ENCODE results near the gene P2RX1.

P2RX1 gene

GRCh38 chr17:3962217-3962964 lies 46.1 kb upstream of the P2RX1 start:
- TF ChIP-seq CTCF (IDR thresholded peaks at IDR 0.05; ENCODE audit: low read depth, low read length) = no peak
- H3K27ac ChIP-seq = no peak overlapping the region
- H3K4me3 ChIP-seq (ENCODE audit: low read depth, low read length) = no peak overlapping the region
- H3K27me3 ChIP-seq (ENCODE audit: insufficient read depth, low read depth, severe bottlenecking) = no peaks in the 10 kb centered on the region
- H3K9me3 ChIP-seq (ENCODE audit: severe bottlenecking) = no peaks in the 10 kb centered on the region
- DNase-seq = no peak
- no peaks in the 10 kb centered on the region for H3K36me3 ChIP-seq

DNA sequence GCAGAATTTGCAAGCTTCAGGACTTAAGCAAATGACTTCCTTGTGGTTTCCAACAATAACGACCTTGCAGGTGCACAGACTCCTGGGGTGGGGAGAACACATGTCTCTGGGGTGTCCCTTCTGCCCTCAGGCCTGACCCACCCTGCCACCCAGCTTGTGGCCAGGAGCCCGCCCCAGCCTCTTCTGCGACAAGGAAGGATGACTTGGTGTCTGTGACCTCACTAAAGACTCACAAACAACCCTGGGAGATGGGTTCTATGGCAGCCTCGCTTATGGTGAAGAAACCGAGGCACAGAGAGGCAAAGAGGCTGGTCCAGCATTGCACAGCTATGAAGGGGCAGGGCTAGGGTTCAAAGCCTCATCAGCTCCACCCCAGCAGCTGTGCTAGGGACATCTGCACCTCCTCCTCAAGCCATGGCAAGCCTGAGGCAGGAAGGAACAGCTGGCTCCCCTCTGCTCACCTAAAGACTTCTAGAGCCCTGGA lies 45.3 kb upstream of the P2RX1 start:
- TF ChIP-seq CTCF (IDR thresholded peaks at IDR 0.05; ENCODE audit: low read depth, low read length) = no peak
- H3K4me3 ChIP-seq (ENCODE audit: low read depth, low read length) = no peak overlapping the region
- no peaks in the 10 kb centered on the region for H3K27me3 ChIP-seq (ENCODE audit: insufficient read depth, low read depth, severe bottlenecking)
- H3K9me3 ChIP-seq (ENCODE audit: severe bottlenecking) = no peaks in the 10 kb centered on the region
- no peak for DNase-seq
- no peaks in the 10 kb centered on the region for H3K36me3 ChIP-seq
- H3K27ac ChIP-seq = no peak overlapping the region

DNA sequence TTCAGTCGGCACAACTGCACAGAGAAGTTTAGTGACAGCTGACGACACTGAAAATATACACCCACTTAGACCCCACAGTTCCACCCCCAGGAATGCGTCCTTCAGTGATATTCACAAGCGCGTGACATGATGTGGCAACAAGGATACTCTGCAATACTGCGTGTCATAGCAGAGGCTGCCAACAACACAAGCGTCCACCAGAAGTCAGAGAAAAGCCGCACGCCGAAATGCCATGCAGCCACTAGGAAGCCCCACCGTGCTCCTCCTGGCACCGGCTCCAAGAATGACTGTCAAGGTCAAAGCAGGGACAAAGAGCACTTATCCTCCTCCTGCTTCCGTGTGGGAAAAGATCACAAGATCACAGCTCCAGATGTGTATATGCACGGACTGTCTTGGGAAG lies 44.5 kb upstream of the P2RX1 start:
- DNase-seq = no peak
- Histone ChIP-seq H3K9me3 (ENCODE audit: severe bottlenecking) (no peaks in the 10 kb centered on the region), H3K27me3 (ENCODE audit: insufficient read depth, low read depth, severe bottlenecking) (no peaks in the 10 kb centered on the region), H3K27ac (no peak overlapping the region), H3K36me3 (no peaks in the 10 kb centered on the region), H3K4me3 (ENCODE audit: low read depth, low read length) (no peak overlapping the region)
- no peak for TF ChIP-seq CTCF (IDR thresholded peaks at IDR 0.05; ENCODE audit: low read depth, low read length)

DNA sequence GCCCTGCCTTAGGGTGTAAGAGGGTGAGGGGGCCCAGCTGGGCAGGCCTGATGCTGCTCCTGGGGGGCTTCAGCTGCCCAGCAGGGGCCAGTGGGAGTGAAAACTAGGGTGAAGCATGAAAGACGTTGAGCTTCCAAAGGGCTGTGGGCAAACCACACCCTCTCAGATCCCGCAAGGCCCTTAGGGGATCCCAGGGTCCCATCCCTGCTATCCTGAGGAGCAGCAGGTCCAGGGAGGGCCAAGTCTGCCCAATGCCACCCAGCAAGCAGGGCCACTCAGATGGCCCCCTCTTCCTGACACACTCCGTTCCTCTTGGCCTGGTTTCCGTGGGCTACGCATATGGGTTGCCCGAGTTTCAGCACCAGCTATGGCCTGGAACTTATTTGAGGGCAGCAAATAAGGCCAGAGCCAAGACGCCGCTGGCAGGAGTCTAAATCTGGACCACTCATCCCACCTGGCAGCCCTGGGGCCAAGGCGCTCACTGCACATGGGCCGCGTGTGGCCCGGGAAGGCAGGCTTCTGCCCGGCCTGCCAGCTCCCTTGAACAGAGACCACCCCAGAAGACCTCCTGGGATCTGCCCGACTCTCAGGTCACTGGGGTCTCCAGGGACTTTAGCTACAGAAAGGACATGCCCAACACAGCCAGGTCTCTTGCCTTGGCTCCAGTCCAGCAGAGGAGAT lies 43.8 kb upstream of the P2RX1 start:
- no peaks in the 10 kb centered on the region for H3K27me3 ChIP-seq (ENCODE audit: insufficient read depth, low read depth, severe bottlenecking)
- no peaks in the 10 kb centered on the region for H3K9me3 ChIP-seq (ENCODE audit: severe bottlenecking)
- no peaks in the 10 kb centered on the region for H3K36me3 ChIP-seq
- H3K27ac ChIP-seq = no peak overlapping the region
- H3K4me3 ChIP-seq (ENCODE audit: low read depth, low read length) = no peak overlapping the region
- DNase-seq = no peak
- TF ChIP-seq CTCF (IDR thresholded peaks at IDR 0.05; ENCODE audit: low read depth, low read length) = no peak

DNA sequence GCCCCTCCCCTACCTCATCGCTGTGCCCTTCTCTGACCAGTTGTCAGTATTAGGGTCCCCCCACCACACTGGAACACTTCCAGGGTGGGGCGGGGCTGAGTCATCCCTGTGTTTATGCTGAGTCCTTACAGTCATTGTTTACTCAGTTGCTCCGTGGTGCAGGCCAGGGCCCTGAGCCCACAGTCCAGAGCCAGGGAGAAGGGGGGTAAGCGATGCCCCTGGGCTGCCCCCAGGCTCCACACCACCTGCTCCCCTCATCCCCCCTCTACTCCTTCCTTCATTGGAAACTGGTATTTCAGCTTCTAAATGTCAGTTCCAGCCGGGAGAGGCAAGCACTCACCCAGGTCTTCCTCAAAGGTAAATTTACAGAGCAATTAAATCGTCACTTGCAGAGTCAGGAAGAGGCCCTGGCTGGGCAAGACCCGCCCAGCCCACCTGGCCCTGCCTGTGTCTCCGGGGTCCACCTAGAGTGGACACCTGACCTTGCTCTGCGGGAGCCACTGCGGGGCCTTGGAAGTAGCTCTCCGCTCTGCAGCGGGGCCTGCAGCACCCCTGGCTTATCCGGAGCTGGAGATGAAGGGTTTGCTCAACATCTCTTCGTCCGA lies 43.1 kb upstream of the P2RX1 start:
- TF ChIP-seq CTCF (IDR thresholded peaks at IDR 0.05; ENCODE audit: low read depth, low read length) = no peak
- DNase-seq = no peak
- Histone ChIP-seq H3K27ac (no peak overlapping the region), H3K36me3 (no peaks in the 10 kb centered on the region), H3K27me3 (ENCODE audit: insufficient read depth, low read depth, severe bottlenecking) (no peaks in the 10 kb centered on the region), H3K4me3 (ENCODE audit: low read depth, low read length) (no peak overlapping the region), H3K9me3 (ENCODE audit: severe bottlenecking) (no peaks in the 10 kb centered on the region)
